Neural progenitor cell (in vitro differentiated cells): ENCODE measurements around the gene AMIGO2.

ENCODE experiments used
- CTCF ChIP-seq: fragments of 200-600 bp; sonication (generic); IDR thresholded peaks from 2 replicates; pipeline ENCODE4 v1.5.1; 2017; ENCODE audit warnings: antibody characterized with exemption, mild to moderate bottlenecking
- EZH2phosphoT487 ChIP-seq: fragments of 200-600 bp; sonication (generic); IDR thresholded peaks from 2 replicates; pipeline ENCODE4 v1.6.1; 2017; ENCODE audit warnings: antibody characterized with exemption

- TF ChIP-seq CTCF = no peak
- no peak for TF ChIP-seq EZH2phosphoT487
Observed at GRCh38 chr12:47098099-47098498, 18.3 kb upstream of the AMIGO2 start.
